Measurements from ENCODE around the gene MALL.
"Not testable (repeated sequence)": the region's sequence is repeated elsewhere in the genome, so short reads cannot be mapped to it uniquely, and the experiment has no call there.

MALL gene

DNA sequence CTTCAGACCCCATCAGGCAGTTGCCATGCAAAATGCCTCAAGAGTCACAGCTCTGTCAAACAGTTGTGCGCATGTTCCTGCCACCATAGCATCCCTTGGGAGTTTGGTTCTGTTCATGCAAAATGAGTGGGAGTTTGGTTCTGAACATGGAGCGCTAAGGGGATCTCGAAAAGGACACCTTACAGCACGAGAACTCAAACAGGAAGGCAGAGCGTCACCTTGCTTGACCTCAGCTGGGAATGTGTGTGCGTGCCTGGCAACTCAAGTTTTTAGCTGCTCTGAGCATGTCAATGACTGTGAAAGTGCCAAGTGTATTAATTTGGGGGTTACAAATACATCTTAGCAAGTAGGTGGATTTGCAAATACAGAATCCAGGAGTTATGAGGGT lies 16.6 kb downstream of the MALL start:
- no peak overlapping the region for H3K4me3 ChIP-seq (ENCODE audit: control insufficient read depth, low read depth, low read length)
- no peak for DNase-seq (ENCODE audit: low read depth)
- TF ChIP-seq CTCF (IDR thresholded peaks at IDR 0.05; ENCODE audit: control insufficient read depth, insufficient read depth, low read depth, low read length, missing control alignments): no peak

DNA sequence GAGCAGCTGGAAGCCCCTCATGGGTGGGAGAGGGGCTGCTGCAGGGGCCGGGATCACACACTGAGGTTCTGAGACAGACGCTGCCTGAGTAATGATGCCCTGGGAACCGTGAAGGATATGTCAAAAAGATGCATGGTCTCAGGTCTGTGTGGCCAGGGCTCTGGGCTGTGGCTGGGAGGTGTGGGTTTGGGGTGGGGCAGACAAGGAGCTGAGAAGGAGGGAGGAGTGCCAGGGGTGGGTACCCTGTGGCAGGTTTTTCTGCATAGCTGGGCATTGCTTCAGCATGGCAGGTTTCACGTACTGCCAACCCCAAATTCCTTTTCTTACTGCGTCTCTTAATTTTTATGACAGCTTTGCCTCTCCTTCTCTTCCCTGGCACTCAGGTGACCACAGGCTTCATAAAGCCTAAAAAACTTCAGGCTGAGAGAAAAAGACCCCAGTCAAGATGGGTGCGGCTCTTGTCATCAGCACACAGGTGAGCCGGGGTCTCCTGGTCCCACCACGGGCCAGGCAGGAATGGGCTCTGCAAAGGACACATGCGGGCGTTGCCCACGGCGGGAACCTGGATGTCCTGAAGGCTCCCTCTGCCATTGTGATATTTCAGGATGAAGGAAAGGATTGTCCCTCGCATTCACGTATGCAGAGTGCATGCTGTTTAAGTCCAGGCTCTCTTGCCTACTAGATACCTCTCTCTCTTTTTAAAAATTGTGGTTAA lies 18.0 kb downstream of the MALL start:
- DNase-seq (ENCODE audit: low read depth): no peak
- no peak for TF ChIP-seq CTCF (IDR thresholded peaks at IDR 0.05; ENCODE audit: control insufficient read depth, insufficient read depth, low read depth, low read length, missing control alignments)
- no peak overlapping the region for H3K4me3 ChIP-seq (ENCODE audit: control insufficient read depth, low read depth, low read length)

- no peak for DNase-seq (ENCODE audit: low read depth)
- no peak overlapping the region for H3K4me3 ChIP-seq (ENCODE audit: control insufficient read depth, low read depth, low read length)
- no peak for TF ChIP-seq CTCF (IDR thresholded peaks at IDR 0.05; ENCODE audit: control insufficient read depth, insufficient read depth, low read depth, low read length, missing control alignments)
Observed at GRCh38 chr2:110095994-110096633, 19.5 kb downstream of the MALL start.

- not testable (repeated sequence) for H3K4me3 ChIP-seq (ENCODE audit: control insufficient read depth, low read depth, low read length); DNase-seq (ENCODE audit: low read depth)
Observed at GRCh38 chr2:110094884-110095534, 20.6 kb downstream of the MALL start.

GRCh38 chr2:110093924-110094323 lies 21.7 kb downstream of the MALL start:
- not testable (repeated sequence) for H3K4me3 ChIP-seq (ENCODE audit: control insufficient read depth, low read depth, low read length); DNase-seq (ENCODE audit: low read depth)

DNA sequence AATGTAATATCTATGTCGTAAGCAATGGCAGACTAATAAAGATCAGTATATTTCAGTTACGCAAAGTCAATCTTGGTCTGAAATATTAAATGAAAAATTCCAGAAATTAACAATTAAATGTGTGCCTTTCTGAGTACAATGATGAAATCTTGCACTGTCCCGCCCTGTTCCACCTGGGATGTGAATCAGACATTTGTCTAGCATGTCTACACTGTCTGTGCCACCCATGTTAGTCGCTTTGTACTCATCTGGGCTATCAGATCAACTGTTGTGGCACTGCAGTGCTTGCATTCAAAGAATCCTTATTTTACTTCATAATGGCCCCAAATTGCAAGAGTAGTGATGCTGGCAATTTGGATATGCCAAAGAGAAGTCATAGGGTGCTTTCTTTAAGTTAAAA lies 25.5 kb downstream of the MALL start:
- not testable (repeated sequence) for H3K4me3 ChIP-seq (ENCODE audit: control insufficient read depth, low read depth, low read length); DNase-seq (ENCODE audit: low read depth)

GRCh38 chr2:110083757-110084156 lies 31.9 kb downstream of the MALL start:
- not testable (repeated sequence) for DNase-seq (ENCODE audit: low read depth); H3K4me3 ChIP-seq (ENCODE audit: control insufficient read depth, low read depth, low read length)

- not testable (repeated sequence) for DNase-seq (ENCODE audit: low read depth); H3K4me3 ChIP-seq (ENCODE audit: control insufficient read depth, low read depth, low read length)
Observed at GRCh38 chr2:110083162-110083561, 32.5 kb downstream of the MALL start.

DNA sequence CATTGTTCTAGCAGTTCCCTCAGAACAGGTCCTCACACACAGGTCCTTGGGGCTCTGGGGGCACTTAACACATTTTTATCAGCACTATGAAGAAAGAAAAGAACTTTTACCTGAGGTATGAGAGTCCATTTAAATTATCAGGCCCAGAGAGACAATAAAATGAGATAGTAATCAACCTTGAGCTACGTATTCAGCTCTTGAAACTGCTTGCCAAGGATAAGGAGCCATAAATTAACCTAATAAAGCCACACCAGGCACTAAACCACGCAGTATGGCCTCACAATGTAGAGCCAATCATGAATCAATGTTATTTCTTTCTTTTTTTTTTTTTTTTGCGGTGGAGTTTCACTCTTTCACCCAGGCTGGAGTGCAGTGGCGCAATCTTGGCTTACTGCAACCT lies 37.5 kb downstream of the MALL start:
- not testable (repeated sequence) for H3K4me3 ChIP-seq (ENCODE audit: control insufficient read depth, low read depth, low read length); DNase-seq (ENCODE audit: low read depth)

- not testable (repeated sequence) for DNase-seq (ENCODE audit: low read depth); H3K4me3 ChIP-seq (ENCODE audit: control insufficient read depth, low read depth, low read length)
Observed at GRCh38 chr2:110075896-110076295, 39.7 kb downstream of the MALL start.

DNA sequence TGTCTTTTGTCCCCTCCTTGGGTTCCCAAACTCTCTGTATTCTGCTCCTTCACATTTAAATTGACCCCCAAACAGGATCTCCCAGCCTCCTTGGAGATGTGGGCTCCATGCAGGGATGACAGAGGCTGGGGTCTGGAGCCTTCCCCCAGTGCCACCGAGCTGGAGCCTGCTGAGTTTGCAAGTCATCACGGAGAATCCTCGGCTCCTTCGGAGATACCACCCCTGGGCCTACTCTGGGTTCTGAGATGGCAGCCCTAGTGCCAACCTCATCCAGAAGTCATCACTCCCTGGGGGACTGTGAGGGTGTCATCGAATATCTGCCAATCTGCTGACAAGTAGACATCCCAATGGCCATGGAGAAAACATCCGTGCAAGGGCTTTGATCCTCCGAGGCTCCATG lies 45.8 kb downstream of the MALL start:
- not testable (repeated sequence) for H3K4me3 ChIP-seq (ENCODE audit: control insufficient read depth, low read depth, low read length); DNase-seq (ENCODE audit: low read depth)

GRCh38 chr2:110068153-110068552 lies 47.5 kb downstream of the MALL start:
- H3K4me3 ChIP-seq (ENCODE audit: control insufficient read depth, low read depth, low read length); DNase-seq (ENCODE audit: low read depth): not testable (repeated sequence)

- H3K4me3 ChIP-seq (ENCODE audit: control insufficient read depth, low read depth, low read length); DNase-seq (ENCODE audit: low read depth): not testable (repeated sequence)
Observed at GRCh38 chr2:110062332-110062731, 53.3 kb downstream of the MALL start.

GRCh38 chr2:110060550-110060949 lies 55.1 kb downstream of the MALL start:
- not testable (repeated sequence) for H3K4me3 ChIP-seq (ENCODE audit: control insufficient read depth, low read depth, low read length); DNase-seq (ENCODE audit: low read depth)
